IMR-90 (cell line): ENCODE data around the gene CDH16. TPM values are rescaled to one million over a fixed set of nuclear protein-coding genes. Genes with fewer than 3 reads are reported as not detected.

Source experiments
- ATAC-seq: fragments of 200-7000 bp; cut with Tn5 transposase; 2 replicates; pipeline ENCODE4 v1.9.1; 2020; ENCODE audit warnings: low read depth, mild to moderate bottlenecking, moderate library complexity
- BruUV-seq: library from RNA; stranded (reverse); fragments of 400-500 nt; replicated peaks from 2 replicates; lab custom pipeline; 2021; lab: Mats Ljungman, UMichigan
- CTCF ChIA-PET: fragments of 300-600 bp; formaldehyde crosslinking; extraction: SDS; loops from one replicate; lab custom pipeline; 2021; ENCODE audit warnings: antibody characterized with exemption; lab: Yijun Ruan, JAX
- POLR2A ChIA-PET: fragments of 300-600 bp; sonication (Branson Sonifier 250); formaldehyde crosslinking; loops from one replicate; lab custom pipeline; 2022; ENCODE audit warnings: antibody characterized with exemption; ENCODE audit not compliant: unreplicated experiment; lab: Charles Lee
- DNase-seq: peaks from one replicate; pipeline ENCODE4 v3.0.0; 2013
- H2AFZ ChIP-seq: replicated peaks from 2 replicates; pipeline ENCODE3; 2013; ENCODE audit warnings: low read length, mild to moderate bottlenecking; ENCODE audit not compliant: poor library complexity
- H2AK5ac ChIP-seq: 2 replicates; pipeline ENCODE4 v1.6.1; 2013; ENCODE audit warnings: low read depth, low read length, inconsistent platforms
- H2AK9ac ChIP-seq: replicated peaks from 2 replicates; pipeline ENCODE3; 2013; ENCODE audit warnings: mild to moderate bottlenecking, low read depth, low read length, moderate library complexity; ENCODE audit not compliant: poor library complexity
- H2BK120ac ChIP-seq: 2 replicates; pipeline ENCODE4 v1.6.1; 2013; ENCODE audit warnings: low read depth, low read length, inconsistent platforms
- H2BK15ac ChIP-seq: 3 replicates; pipeline ENCODE4 v1.6.1; 2013; ENCODE audit warnings: low read depth, low read length, inconsistent platforms
- H2BK20ac ChIP-seq: 2 replicates; pipeline ENCODE4 v1.6.1; 2013; ENCODE audit warnings: low read depth, mild to moderate bottlenecking, inconsistent platforms, low read length, moderate library complexity
- H2BK5ac ChIP-seq: 2 replicates; pipeline ENCODE4 v1.6.1; 2013; ENCODE audit warnings: mild to moderate bottlenecking, low read depth, low read length, inconsistent platforms; ENCODE audit not compliant: poor library complexity, severe bottlenecking
- H3K14ac ChIP-seq: replicated peaks from 2 replicates; pipeline ENCODE4 v1.6.1; 2013; ENCODE audit warnings: low read depth, low read length, inconsistent platforms
- H3K18ac ChIP-seq: 2 replicates; pipeline ENCODE4 v1.6.1; 2013; ENCODE audit warnings: low read depth, low read length, control low read depth
- H3K23ac ChIP-seq: 2 replicates; pipeline ENCODE4 v1.6.1; 2013; ENCODE audit warnings: low read depth, low read length, inconsistent platforms
- H3K27ac ChIP-seq: 2 replicates; pipeline ENCODE4 v1.5.1; 2013; ENCODE audit warnings: mild to moderate bottlenecking, control low read depth, low read length; ENCODE audit not compliant: insufficient read depth
- H3K27me3 ChIP-seq: 2 replicates; pipeline ENCODE4 v1.6.1; 2013; ENCODE audit warnings: low read length; ENCODE audit not compliant: control insufficient read depth, insufficient read depth
- H3K36me3 ChIP-seq: 2 replicates; pipeline ENCODE4 v1.6.1; 2013; ENCODE audit warnings: low read length, mixed read lengths; ENCODE audit not compliant: control insufficient read depth, insufficient read depth
- H3K4ac ChIP-seq: 2 replicates; pipeline ENCODE4 v1.6.1; 2013; ENCODE audit warnings: low read depth, low read length, inconsistent platforms
- H3K4me1 ChIP-seq: 2 replicates; pipeline ENCODE4 v1.6.1; 2013; ENCODE audit warnings: low read length, mixed read lengths; ENCODE audit not compliant: control insufficient read depth, insufficient read depth
- H3K4me2 ChIP-seq: 2 replicates; pipeline ENCODE4 v1.6.1; 2013; ENCODE audit warnings: low read depth, mild to moderate bottlenecking, control low read depth, low read length, moderate library complexity
- H3K4me3 ChIP-seq: 2 replicates; pipeline ENCODE4 v1.5.1; 2013; ENCODE audit warnings: low read depth, mild to moderate bottlenecking, control low read depth, low read length, moderate library complexity; ENCODE audit not compliant: insufficient read depth
- H3K56ac ChIP-seq: 2 replicates; pipeline ENCODE4 v1.6.1; 2013; ENCODE audit warnings: low read length, inconsistent platforms; ENCODE audit not compliant: insufficient read depth; ENCODE audit errors: extremely low read depth
- H3K79me1 ChIP-seq, 2 experiments: 2 replicates each; pipeline ENCODE4 v1.6.1; 2013; ENCODE audit warnings: low read length in 2 of 2, inconsistent platforms in 1 of 2, low read depth in 1 of 2
- H3K9ac ChIP-seq: 2 replicates; pipeline ENCODE4 v1.6.1; 2013; ENCODE audit warnings: low read depth, low read length, control low read depth
- H3K9me1 ChIP-seq: 2 replicates; pipeline ENCODE4 v1.6.1; 2013; ENCODE audit warnings: low read length, inconsistent platforms; ENCODE audit not compliant: insufficient read depth
- H3K9me3 ChIP-seq: 2 replicates; pipeline ENCODE4 v1.6.1; 2013; ENCODE audit warnings: low read length; ENCODE audit not compliant: control insufficient read depth, insufficient read depth
- H4K20me1 ChIP-seq: 2 replicates; pipeline ENCODE4 v1.6.1; 2013; ENCODE audit warnings: low read length, inconsistent platforms; ENCODE audit not compliant: insufficient read depth
- H4K5ac ChIP-seq: 2 replicates; pipeline ENCODE4 v1.6.1; 2013; ENCODE audit warnings: mild to moderate bottlenecking, low read depth, low read length, control low read depth
- H4K8ac ChIP-seq, 2 experiments: 2 replicates each; pipeline ENCODE4 v1.6.1; 2013; ENCODE audit warnings: low read depth in 2 of 2, low read length in 2 of 2, control low read depth in 1 of 2, inconsistent platforms in 1 of 2
- H4K91ac ChIP-seq: 2 replicates; pipeline ENCODE4 v1.6.1; 2013; ENCODE audit warnings: low read depth, low read length, inconsistent platforms; ENCODE audit not compliant: insufficient read depth
- FOS ChIP-seq: fragments of 150-350 bp; IDR thresholded peaks from 2 replicates; pipeline ENCODE4 v1.6.1; 2016; ENCODE audit warnings: low read depth, low read length
- RCOR1 ChIP-seq: IDR thresholded peaks from 2 replicates; pipeline ENCODE4 v1.6.1; 2012; ENCODE audit warnings: mild to moderate bottlenecking, low read length, improper control_type of control experiment; ENCODE audit not compliant: insufficient replicate concordance
- SMC3 ChIP-seq: fragments of 150-350 bp; IDR thresholded peaks from 2 replicates; pipeline ENCODE4 v1.6.1; 2016; ENCODE audit warnings: low read depth, mild to moderate bottlenecking, antibody characterized with exemption, low read length, moderate library complexity
- WGBS, 2 experiments: methylation state at CpG; one replicate each; pipeline versions ENCODE4 v1.1.5 to v1.1.7; 2013; ENCODE audit warnings: missing lambda C conversion rate in 2 of 2; ENCODE audit not compliant: insufficient read length in 1 of 2; ENCODE audit errors: extremely low coverage in 2 of 2; 5-methylcytosine and 5-hydroxymethylcytosine counted together
- dilution Hi-C: fragments of 300-500 bp; cut with HindIII; formaldehyde crosslinking; loops from one replicate; pipeline ENCODE4 v1.14.3; 2018; ENCODE audit warnings: low sequenced_read_pairs; ENCODE audit not compliant: unreplicated experiment
- in situ Hi-C: fragments of 300-500 bp; cut with MboI; formaldehyde crosslinking; loops from 3 replicates; pipeline ENCODE4 v1.14.3; 2019; ENCODE audit warnings: low sequenced_read_pairs, inconsistent platforms, mixed read lengths
- intact Hi-C: fragments of 100-400 bp; cut with micrococcal nuclease; formaldehyde crosslinking; loops from 2 replicates; pipeline ENCODE4 v1.10.0; 2022
- polyA plus RNA-seq, 3 experiments: library from polyadenylated mRNA; depleted of rRNA; stranded (reverse); fragments of >200 nt; gene quantifications; 2 replicates each; pipeline ENCODE4 v1.2.3, GENCODE V29; 2012; ENCODE audit warnings: low replicate concordance in 1 of 3
- total RNA-seq: library from RNA; depleted of rRNA; stranded (reverse); fragments of >200 nt; gene quantifications from 2 replicates; pipeline ENCODE4 v1.2.3, GENCODE V29; 2012

Gene CDH16
- total and polyA plus RNA-seq, 2 of the 4 experiments (the other 2 are of a cell fraction), result not detected

GRCh38 chr16:66904428-66904845 is 14.2 kb downstream of the CDH16 start:
- intact Hi-C loops (no loop called here), in situ Hi-C loops (no loop called here), dilution Hi-C loops (no loop called here)
- peak overlapping the region; percentile 23 for H3K4me2 ChIP-seq
- no peaks in the 10 kb centered on the region for H3K27me3 ChIP-seq
- H2BK120ac ChIP-seq, result peak overlapping the region; percentile 98
- peak overlapping the region; percentile 87 for H3K14ac ChIP-seq
- H3K9me1 ChIP-seq, result peaks cover 44% of the 10 kb centered on the region
- H3K79me1 ChIP-seq, result peaks cover 0 to 10% of the 10 kb centered on the region in 2 experiments; a peak in 2 of 4 replicates
- peaks cover 40% of the 10 kb centered on the region for H3K4me1 ChIP-seq
- peak overlapping the region; percentile 95 for H2BK20ac ChIP-seq
- peak overlapping the region; percentile 65 for H4K5ac ChIP-seq
- TF ChIP-seq FOS, result 0 out of 2 replicates have a peak, but pooled peaks have one; percentile 25
- no peak for TF ChIP-seq RCOR1
- no peak for TF ChIP-seq SMC3
- H3K4me3 ChIP-seq, result no peak overlapping the region
- no peak overlapping the region for H3K56ac ChIP-seq
- H3K9ac ChIP-seq, result 0 out of 2 replicates have a peak overlapping the region, but pooled peaks have one; percentile 9
- CTCF ChIA-PET, result interaction anchor here (1.0 to 1.1 kb wide), 2 partner anchors 24 to 251 kb away, joined by 3 read pairs; no protein-coding TSS in a partner anchor
- no peaks in the 10 kb centered on the region for H3K36me3 ChIP-seq
- no TSS peak for BruUV-seq
- H2AK9ac ChIP-seq, result peak overlapping the region; percentile 38
- DNase-seq (no peak), ATAC-seq (no peak)
- peak overlapping the region; percentile 61; the same call in 1 of the 2 replicates for H3K27ac ChIP-seq
- H2BK5ac ChIP-seq, result peak overlapping the region; percentile 61
- peak overlapping the region; percentile 69 for H2AFZ ChIP-seq
- H3K18ac ChIP-seq, result peak overlapping the region; percentile 85
- no CpG with 5 or more reads among the region's 13 CpGs for WGBS, 2 experiments
- H3K23ac ChIP-seq, result peak overlapping the region; percentile 98
- H2BK15ac ChIP-seq, result peak overlapping the region; percentile 43; the same call in 2 of the 3 replicates
- peak overlapping the region; percentile 89 for H4K91ac ChIP-seq
- POLR2A ChIA-PET, result interaction anchor here (0.5 kb wide), 1 partner anchor 15 kb away, joined by 4 read pairs; no protein-coding TSS in a partner anchor
- H2AK5ac ChIP-seq, result peak overlapping the region; percentile 88
- no peaks in the 10 kb centered on the region for H3K9me3 ChIP-seq
- peak overlapping the region; percentile 52 to 97; a peak in 3 of 4 replicates for H4K8ac ChIP-seq
- peak overlapping the region; percentile 96 for H3K4ac ChIP-seq
- no peaks in the 10 kb centered on the region for H4K20me1 ChIP-seq
